ENCODE measurements around the gene CELSR1. TPM values are rescaled to one million over a fixed set of nuclear protein-coding genes. Genes with fewer than 3 reads are reported as not detected.
A peak's percentile ranks its signal among the peaks of the same experiment; 100 is the strongest.
"Not testable (repeated sequence)": the region's sequence is repeated elsewhere in the genome, so short reads cannot be mapped to it uniquely, and the experiment has no call there.

The CELSR1 gene
- total RNA-seq, 1 donor from 2014 or later = 18.6 TPM

DNA sequence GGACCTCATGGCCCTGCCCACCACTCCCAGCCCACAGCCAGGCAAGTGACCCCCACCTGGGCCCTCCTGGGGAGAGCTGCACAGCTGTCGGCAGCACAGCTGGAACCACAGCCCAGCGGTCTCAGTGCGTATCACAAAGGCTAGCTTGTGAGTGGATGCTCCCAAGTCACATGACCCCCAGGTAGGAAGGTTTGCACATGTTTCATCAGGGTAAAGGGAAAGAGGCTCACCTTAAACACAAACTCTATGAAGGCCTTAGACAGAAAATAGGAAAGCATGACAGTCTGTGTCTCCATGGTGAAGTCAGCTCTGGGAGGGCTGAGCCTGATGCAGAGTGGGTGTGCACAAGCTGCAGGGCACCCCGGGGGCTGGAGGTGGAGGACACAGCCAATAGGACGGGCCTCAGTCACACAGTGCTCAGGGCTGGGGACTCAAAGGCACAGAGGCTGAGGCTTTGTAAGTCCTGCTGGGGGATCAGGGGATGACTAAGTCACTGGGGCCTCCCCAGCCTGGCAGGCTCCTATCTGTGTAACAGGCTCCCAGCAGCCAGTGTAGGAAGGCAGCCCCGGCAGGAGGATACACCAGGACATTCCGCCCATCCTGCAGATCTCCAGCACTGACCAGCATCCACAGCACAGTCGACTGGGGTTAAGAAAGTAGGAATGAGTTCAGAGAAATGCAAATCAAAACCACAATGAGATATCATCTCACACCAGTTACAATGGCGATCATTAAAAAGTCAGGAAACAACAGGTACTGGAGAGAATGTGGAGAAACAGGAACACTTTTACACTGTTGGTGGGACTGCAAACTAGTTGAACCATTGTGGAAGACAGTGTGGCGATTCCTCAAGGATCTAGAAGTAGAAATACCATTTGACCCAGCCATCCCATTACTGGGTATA lies 22.0 kb downstream of the CELSR1 start:
- DNase-seq (ENCODE audit: low read depth in 2 of 2) = peak in 1 of 2 donors; percentile 65

DNA sequence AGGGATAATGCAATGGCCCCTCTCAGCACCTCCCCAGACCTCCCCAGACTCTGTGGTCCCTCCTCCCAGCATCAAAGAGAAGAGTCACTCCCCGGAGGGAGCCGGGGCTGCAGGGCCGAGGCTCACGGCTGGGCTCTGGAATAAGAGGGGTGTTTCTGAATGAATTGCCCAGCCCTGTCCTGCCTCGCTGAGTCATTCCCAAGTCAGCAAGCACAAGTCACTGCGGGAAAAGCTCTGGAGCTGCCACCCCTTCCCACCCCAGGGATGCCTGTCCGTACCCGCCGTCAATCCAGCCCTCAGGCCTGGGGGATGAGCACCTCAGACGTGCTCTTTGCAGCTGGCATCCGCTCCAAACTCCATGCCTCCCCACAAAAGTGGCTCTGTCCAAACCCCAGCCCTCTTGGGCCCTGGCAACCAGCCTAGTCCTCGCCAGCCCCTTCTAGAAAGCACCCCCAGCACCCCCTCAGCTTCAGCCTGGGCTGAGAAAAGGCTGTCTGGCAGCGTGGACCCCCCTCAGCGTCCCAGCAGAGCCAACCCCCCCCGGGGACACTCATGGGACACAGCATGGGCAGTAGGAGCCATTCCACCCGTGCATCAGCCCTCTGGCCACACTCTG lies 22.7 kb downstream of the CELSR1 start:
- peak in 1 of 2 donors; percentile 45 for DNase-seq (ENCODE audit: low read depth in 2 of 2)

DNA sequence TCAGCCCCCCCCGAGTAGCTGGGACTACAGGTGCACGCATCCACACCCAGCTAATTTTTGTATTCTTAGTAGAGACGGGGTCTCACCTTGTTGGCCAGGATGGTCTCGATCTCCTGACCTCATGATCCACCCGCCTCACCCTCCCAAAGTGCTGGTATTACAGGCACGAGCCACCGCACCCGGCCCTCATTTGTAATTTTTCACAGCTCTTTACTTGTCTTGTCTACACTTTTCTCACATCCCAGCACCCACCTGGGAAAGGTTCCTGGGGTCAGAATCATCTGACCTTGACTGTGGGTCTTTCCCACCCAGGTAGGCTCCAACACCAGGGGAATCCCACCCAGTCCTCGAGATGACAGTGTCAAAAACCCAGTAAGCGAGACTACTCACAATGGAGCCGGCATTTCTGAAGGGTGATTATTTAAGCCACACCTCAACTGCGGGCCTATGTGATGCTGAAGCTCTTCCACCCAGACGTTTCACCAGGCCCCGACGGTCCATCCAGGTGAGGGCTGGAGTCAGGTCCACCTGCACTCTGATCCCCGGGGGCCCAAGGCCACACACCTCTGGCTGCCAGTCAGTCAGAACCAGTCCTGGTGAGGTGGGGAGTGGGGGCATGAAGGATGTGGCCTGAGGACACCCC lies 23.4 kb downstream of the CELSR1 start:
- no peak for DNase-seq (ENCODE audit: low read depth in 2 of 2)

DNA sequence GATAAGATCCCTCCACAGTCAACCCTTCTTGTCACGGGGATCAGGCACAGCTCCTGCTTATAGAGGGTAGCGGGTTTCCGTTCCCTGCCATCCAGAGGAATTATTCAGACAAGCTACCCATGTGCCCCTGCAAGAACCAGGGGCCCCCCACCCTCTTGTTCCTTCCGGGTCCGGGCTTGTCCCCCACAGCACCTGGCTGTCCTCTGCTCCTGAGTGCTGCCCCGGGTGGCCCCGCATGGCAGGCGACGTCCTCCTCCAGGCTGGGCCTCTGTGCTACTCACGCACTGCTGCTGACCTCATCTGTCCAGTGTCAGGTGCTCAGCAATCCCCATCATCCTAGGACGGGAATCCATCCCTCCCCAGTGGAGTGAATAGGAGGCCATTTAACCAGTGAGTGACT lies 24.7 kb downstream of the CELSR1 start:
- no peak for DNase-seq (ENCODE audit: low read depth in 2 of 2)

DNA sequence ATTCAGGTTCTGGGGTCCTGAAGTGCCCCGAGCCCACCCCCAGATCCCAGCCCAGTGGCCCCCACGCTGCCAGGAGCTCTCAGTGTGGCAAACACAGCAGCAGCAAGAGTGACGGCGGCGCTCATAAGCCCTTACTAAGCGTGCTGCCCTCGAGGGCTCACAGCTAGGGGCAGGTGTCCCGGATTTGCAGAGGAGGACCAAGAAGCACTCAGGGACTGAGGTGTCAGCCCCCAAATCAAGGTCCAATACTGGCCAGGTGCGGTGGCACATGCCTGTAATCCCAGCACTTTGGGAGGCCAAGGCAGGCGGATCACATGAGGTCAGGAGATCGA lies 25.4 kb downstream of the CELSR1 start:
- DNase-seq (ENCODE audit: low read depth in 2 of 2) = no peak

DNA sequence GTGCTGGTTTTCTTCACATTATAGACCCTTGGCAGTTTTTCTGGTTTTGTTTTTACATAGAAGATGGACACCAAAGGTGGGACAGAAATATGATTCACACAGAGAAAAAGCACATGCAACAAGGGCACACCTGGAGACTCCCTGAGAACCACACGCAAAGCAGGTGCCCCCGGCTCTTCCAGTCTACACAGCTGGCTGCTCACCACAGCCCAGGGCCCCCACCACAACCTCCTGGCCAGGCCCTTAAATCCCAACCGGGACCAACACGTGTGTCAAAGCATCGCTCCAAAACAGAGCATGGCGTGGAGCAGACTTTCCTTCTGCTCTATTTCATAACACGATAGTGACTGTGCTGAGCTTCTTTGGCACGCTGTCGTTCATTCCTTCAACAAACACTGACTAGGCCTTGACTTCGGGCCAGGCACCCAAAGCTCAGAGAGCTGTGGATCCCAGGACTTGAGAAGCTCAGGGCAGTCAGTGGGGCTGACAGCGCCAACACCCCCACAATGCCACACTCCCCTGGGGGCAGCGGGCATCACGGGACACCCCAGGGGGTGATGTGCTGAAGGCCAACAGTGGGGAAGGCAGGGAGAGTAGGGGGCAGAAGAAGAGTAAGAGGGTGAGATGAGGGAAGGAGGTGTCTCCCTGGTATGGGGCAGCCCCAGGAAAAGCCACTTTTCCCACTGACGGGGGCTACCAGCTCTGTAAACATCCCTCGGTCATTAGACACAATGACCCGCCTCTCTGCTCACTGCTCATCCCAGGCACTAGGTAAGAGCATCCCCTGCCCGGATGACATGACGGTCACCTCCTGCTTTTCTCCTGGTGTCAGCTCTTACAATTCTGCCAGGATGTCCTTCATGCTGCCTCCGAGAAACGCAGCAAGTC lies 26.0 kb downstream of the CELSR1 start:
- no peak for DNase-seq (ENCODE audit: low read depth in 2 of 2)

DNA sequence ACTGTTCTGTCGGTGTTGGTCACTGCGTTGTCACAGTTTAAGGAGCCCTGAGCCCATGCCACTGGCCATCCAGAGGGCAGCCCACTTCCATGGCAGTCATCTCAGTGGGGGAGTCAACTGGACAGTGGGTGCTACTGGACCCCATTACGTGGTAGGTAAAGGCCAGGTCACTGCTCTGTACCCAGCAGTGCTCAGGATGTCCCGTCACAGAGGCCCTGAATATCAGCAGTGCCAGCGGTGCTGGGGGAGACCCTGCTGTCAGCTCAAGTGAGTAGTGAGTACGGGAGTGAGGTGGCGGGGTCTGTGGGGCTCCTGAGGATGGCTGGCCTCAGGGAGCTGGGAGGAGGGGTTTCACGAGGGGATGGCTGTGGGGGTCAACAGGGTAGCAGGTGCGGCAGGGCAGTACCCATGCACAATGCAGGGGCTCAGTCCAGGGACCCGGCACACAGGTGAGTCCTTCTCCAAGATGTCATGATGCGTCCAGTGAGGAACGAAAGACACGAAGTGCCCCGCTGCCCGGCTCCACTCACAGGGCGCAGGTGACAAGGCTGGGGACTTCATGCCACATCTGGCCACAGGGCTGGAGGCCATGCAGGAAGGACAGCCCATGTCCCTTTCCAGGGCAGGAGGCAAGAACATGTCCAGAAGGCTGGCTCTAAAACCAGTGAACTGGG lies 27.9 kb downstream of the CELSR1 start:
- DNase-seq (ENCODE audit: low read depth in 2 of 2) = no peak

DNA sequence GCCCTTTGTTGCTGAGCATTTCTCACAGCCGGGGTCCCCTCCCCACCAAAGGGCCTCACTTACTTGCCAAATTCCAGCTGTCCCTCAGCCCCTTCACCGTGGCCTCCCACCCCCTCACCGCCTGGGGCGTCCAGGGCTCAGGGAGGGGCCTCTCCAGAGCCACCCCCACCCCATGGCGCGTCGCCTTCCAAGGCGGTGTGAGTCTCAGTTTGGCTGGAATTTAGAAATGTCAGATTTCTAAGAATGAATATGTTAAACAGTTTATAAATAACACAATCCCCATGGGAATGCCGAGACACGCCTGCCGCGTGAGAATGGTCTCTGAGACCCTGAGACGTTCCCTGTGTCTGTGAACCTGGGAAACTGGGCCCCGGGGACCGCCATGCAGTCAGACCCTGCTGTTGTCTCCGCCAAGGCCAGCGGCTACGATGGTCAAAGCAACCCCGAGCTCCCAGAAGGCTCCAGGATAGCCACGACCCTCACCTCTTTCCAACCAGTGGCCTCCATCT lies 28.9 kb downstream of the CELSR1 start:
- no peak for DNase-seq (ENCODE audit: low read depth in 2 of 2)

DNA sequence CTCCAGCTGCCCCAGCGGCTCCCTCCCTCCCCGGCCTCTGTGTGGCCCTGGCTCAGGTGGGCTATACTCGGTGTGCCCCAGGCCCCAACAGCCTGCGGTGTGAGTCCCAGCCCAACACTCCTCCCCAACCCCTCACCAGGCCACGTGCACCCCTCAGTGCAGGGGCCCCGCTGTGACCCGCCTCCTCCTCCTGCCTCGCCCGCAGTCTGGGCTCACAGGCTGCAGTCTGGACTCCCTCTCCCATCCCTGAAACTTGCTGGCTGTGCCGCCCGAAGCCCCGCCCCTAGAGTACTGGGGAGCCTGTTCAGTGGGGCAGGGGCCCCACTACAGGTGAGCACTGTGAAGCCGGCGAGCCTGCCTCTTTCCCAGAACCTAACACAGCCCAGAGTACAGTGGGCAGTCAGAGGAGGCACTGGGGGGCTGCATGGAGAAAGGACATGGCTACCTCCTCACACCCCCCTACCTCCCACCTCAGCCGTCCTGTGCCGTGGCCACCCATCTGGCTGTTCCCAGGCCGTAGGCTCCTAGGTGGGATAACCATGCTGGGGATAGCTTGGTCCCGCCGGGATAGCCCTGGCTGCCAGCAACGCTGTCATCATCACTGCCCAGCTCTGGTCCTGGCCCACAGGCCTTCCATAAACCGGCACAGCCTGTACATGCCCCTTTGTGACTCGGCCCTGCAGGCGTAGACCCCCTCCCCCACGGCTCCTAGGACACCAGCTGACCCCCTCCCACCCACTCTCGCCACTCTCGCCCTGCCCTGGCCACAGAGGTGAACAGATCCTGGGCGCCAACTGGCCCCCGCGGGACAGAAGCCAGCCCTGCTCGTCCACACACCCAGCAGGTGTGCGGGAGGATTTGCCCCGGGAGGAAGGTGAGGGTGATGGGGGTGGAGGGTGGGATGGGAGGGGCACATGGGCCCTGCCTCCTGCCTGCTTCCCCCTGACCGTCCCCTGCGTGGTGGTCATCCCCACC lies 29.7 kb downstream of the CELSR1 start:
- DNase-seq (ENCODE audit: low read depth in 2 of 2) = no peak

DNA sequence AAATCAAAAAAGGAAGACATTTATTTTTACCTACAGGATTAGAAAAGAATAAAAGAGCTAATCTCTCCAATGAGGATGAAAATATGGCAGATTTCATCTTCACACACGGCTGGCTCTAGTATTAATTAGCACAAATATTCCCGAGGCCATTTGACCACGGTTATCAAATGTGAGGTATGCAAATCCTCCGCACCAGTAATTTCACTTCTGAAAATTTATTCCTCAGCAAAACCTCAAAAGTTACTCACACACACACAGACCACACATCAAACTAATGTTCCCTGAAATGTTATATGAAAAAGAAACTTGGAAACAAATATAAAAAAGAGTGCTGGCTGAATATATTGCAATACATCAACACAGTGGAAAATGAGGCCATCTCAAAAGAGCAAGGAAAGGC lies 32.8 kb downstream of the CELSR1 start:
- DNase-seq (ENCODE audit: low read depth in 2 of 2) = no peak

DNA sequence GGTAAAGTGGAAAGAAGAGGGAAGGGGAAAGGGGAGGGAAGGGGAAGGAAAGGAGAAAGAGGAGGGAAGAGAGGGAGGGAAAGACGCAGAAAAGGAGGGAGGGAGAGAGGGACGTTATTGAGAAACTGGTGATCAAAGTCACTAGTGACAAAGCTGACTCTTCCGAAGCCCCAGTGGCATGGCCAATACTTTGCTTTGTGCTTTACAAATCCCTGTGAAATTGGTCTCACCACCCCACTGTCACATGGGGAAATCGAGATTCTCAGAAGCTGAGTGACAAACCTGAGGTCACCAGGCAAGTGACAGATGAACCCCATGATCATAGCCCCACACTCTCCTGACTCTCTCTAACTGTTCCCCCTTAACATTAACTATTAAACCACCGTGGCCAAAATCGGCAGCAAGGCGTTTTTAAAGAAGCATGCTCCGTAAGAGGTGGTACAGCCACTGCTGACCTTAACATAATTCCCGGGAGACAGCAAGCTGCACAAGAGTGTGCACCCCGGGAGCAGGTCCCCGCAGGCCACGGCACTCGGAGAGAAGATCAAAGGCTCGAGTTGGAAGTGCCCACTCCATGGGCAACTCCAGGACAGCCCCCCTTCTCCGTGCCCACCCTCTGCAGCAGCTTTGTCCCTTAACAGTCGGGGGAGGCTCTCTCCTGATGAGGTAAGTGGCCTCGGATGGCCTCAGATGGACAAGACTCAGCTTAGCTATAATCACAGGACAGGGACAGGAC lies 34.8 kb downstream of the CELSR1 start:
- DNase-seq (ENCODE audit: low read depth in 2 of 2) = no peak

DNA sequence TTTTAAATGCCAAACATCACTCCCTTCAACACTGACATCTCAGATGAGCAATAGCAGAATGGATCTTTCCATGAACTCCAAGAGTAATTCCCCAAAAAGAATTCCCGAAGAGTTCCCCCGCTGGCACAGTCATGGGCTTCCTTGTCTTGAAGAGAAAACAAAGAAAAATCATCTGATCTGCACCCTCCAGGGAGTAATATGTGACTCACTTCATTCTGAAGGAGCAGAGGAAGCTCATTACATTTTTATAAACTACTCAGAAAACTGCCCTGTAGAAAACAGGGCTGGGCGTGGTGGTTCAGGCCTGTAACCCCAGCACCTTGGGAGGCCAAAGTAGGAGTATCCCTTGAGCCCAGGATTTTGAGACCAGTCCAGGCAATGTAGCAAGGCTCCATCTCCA lies 35.7 kb downstream of the CELSR1 start:
- peak in 1 of 2 donors; percentile 78 for DNase-seq (ENCODE audit: low read depth in 2 of 2)

DNA sequence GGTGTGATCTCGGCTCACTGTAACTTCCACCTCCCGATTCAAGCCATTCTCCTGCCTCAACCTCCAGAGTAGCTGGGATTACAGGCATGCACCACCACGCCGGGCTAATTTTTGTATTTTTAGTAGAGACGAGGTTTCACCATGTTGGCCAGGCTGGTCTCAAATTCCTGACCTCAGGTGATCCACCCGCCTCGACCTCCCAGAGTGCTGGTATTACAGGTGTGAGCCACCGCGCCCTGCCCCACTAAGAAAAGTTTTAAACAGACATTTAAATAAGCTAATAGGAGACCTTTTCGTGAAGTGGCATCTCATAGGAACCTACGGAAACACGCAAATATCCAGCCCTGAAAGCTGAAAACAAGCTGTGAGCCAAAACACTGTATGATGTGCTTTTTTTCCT lies 36.2 kb downstream of the CELSR1 start:
- DNase-seq (ENCODE audit: low read depth in 2 of 2) = not testable (repeated sequence)

DNA sequence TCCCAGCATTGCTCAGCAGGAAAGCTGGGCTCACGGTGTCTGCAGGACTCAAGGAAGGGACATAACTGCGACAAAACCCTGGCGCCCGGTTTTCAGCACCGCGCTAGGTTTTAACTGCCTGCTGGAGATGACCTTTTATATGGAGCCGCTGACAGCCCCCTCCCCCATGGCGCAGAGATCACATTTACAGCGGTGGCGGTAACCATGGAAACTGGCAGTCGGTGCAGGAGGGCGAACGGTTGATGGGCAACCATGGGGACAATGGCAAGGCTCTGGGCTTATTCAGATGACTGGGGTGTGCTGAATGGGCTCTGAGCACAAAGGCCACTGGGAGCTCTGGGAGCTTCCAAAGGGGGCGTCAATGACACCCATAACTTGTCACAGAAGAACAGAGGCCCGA lies 37.2 kb downstream of the CELSR1 start:
- no peak for DNase-seq (ENCODE audit: low read depth in 2 of 2)

DNA sequence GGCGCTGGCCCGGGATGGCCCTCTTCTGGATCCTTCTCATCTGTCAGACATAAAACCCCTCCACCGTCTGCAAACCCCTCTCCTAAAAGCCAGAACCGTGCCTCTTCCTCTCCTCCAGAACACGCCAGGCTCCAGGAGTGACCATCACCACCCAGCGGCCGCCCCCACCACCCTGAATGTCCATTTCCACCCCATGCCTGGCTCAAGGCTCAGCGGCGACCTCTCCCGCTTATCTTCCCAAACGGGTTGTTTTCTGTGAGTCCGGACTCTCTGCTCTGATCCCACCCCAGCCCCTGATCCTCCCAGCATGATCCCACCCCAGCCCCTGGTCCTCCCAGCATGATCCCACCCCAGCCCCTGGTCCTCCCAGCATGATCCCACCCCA lies 37.6 kb downstream of the CELSR1 start:
- DNase-seq (ENCODE audit: low read depth in 2 of 2) = no peak

DNA sequence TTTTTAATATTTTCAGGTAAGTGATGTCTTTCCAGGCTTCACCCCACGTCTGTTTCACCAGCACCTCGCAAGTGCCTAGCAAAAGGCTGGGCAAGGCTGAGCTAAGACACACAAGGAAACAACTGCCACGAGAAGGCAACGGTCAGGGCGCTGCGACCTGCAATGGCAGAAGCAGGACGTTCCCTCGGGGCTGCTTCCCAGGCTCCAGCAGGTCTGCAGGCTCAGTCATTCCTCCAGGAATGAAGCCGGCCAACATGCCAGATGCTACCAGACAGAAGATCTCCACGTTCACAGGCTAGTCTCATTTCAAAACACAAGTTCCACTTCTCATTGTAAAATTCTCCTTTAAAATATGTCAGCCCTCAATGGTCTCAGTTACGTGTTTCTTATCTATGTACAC lies 45.5 kb downstream of the CELSR1 start:
- DNase-seq (ENCODE audit: low read depth in 2 of 2) = no peak

DNA sequence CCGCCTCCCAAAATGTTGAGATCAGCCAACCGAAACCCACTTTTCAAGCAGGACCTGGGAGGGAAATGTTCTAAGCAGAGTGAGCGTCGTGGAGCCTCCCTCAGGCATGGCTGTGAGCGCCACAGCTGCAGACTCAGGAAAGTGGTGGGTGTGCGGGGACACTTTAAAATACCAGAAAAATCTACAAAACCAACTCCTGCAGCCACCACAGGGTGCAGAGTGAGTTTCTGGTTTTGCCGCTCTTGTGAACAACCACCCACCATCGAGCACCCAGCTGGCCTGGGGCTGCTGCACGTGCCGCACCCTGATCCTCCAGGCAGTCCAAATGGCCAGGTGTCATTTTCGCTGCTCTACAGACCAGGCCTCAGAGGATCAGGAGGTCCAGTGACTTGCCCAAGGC lies 46.9 kb downstream of the CELSR1 start:
- no peak for DNase-seq (ENCODE audit: low read depth in 2 of 2)

DNA sequence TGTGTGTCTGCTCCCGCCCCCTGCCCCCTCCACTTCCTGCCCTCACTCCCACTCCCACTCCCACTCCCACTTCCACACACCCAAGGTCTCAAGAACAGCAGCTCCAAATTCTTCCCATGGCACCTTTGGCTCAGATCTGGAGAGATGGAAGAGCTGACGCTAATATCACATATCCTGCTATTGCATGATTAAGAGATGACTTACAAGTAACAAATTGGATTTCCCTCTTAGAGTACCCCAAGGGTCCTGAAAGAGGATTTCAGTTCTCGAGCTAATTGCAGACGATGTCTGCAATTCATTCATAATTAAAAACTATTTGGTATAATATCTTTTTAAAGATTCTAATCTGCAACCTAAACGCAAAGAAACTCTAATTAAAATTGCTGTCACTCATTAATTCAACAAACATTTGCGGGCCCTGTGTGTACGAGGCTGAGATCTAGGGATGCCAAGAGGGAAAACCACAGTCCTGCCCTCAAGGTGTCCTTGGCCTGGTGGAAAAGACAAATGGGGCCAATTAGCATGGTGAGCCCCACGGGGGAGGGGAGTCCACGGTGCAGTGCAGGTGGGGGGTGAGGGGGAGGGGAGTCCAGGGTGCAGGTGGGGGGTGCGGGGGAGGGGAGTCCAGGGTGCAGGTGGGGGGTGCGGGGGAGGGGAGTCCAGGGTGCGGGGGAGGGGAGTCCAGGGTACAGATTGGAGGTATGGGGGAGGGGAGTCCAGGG lies 50.3 kb downstream of the CELSR1 start:
- DNase-seq (ENCODE audit: low read depth in 2 of 2) = no peak

All from dermis microvascular lymphatic vessel endothelial cell (primary cell).